CD4-positive, alpha-beta memory T cell (primary cell): ENCODE data around the gene KLHL34. TPM values are rescaled to one million over a fixed set of nuclear protein-coding genes. Genes with fewer than 3 reads are reported as not detected.

ENCODE experiments used
- CTCF ChIA-PET: fragments of 350-600 bp; sonication (Branson Sonifier 250); formaldehyde crosslinking; loops from one replicate; lab custom pipeline; 2021; ENCODE audit warnings: inconsistent platforms; ENCODE audit not compliant: partially characterized antibody; lab: Charles Lee
- POLR2A ChIA-PET: fragments of 350-600 bp; sonication (Branson Sonifier 250); formaldehyde crosslinking; loops from one replicate; lab custom pipeline; 2021; ENCODE audit not compliant: partially characterized antibody; lab: Charles Lee
- DNase-seq, 5 donors: peaks; one replicate each; pipeline versions ENCODE4 v3.0.0 to v3.0.0-alpha.2; 2020 to 2022; ENCODE audit warnings: mixed read lengths in 1 of 5
- H3K27ac ChIP-seq: one replicate; pipeline ENCODE4 v1.7.0; 2013; ENCODE audit warnings: low read depth, low read length
- H3K27me3 ChIP-seq: 2 replicates; pipeline ENCODE4 v1.7.0; 2013; ENCODE audit warnings: mild to moderate bottlenecking, low read length, moderate library complexity; ENCODE audit not compliant: insufficient read depth
- H3K36me3 ChIP-seq: 2 replicates; pipeline ENCODE4 v1.7.0; 2013; ENCODE audit warnings: mild to moderate bottlenecking, low read length, moderate library complexity; ENCODE audit not compliant: insufficient read depth
- H3K4me1 ChIP-seq: 2 replicates; pipeline ENCODE4 v1.7.0; 2013; ENCODE audit warnings: mild to moderate bottlenecking, low read length, moderate library complexity; ENCODE audit not compliant: insufficient read depth
- H3K4me3 ChIP-seq, 2 donors: one replicate each; pipeline ENCODE4 v1.7.0; 2013; ENCODE audit warnings: low read length in 2 of 2, mild to moderate bottlenecking in 1 of 2
- H3K9me3 ChIP-seq, 2 donors: one replicate each; pipeline ENCODE4 v1.7.0; 2013; ENCODE audit warnings: low read length in 2 of 2, control low read depth in 1 of 2; ENCODE audit not compliant: control insufficient read depth in 1 of 2
- H3K27ac Mint-ChIP-seq, 7 donors: one replicate each; pipeline ENCODE4 v1.8.0; 2020 to 2021; ENCODE audit warnings: mixed read lengths in 7 of 7, mild to moderate bottlenecking in 6 of 7, inconsistent platforms in 3 of 7, moderate library complexity in 3 of 7
- H3K27me3 Mint-ChIP-seq, 2 donors: one replicate each; pipeline ENCODE4 v1.8.0; 2020 to 2021; ENCODE audit warnings: mixed read lengths in 2 of 2
- H3K36me3 Mint-ChIP-seq, 2 donors: one replicate each; pipeline ENCODE4 v1.8.0; 2020 to 2021; ENCODE audit warnings: mixed read lengths in 2 of 2, inconsistent platforms in 1 of 2, mild to moderate bottlenecking in 1 of 2
- H3K4me1 Mint-ChIP-seq, 4 donors: one replicate each; pipeline ENCODE4 v1.8.0; 2020 to 2021; ENCODE audit warnings: mixed read lengths in 4 of 4, mild to moderate bottlenecking in 1 of 4
- H3K4me3 Mint-ChIP-seq, 8 donors: one replicate each; pipeline ENCODE4 v1.8.0; 2020 to 2021; ENCODE audit warnings: mixed read lengths in 8 of 8, mild to moderate bottlenecking in 7 of 8, moderate library complexity in 6 of 8, inconsistent platforms in 3 of 8
- H3K9me3 Mint-ChIP-seq, 8 donors: one replicate each; pipeline ENCODE4 v1.8.0; 2020 to 2021; ENCODE audit warnings: mixed read lengths in 8 of 8, mild to moderate bottlenecking in 5 of 8, inconsistent platforms in 3 of 8, moderate library complexity in 1 of 8
- intact Hi-C: fragments of 100-400 bp; cut with micrococcal nuclease; formaldehyde crosslinking; loops from one replicate; pipeline ENCODE4 v1.15.1; 2023
- polyA plus RNA-seq, 2 donors: library from polyadenylated mRNA; unstranded; fragments of 300-500 nt; fragmentation: Illumina TruSeq; gene quantifications; one replicate each; pipeline ENCODE4 v1.2.3, GENCODE V29; 2021
- total RNA-seq, 2 experiments: library from RNA; stranded (reverse); gene quantifications; one replicate each; pipeline ENCODE4 v1.2.3, GENCODE V29; 2021

Gene KLHL34
- total and polyA plus RNA-seq, 4 experiments from 2014 or later: 0.64 to 2.6 (median 2.1) TPM

DNA sequence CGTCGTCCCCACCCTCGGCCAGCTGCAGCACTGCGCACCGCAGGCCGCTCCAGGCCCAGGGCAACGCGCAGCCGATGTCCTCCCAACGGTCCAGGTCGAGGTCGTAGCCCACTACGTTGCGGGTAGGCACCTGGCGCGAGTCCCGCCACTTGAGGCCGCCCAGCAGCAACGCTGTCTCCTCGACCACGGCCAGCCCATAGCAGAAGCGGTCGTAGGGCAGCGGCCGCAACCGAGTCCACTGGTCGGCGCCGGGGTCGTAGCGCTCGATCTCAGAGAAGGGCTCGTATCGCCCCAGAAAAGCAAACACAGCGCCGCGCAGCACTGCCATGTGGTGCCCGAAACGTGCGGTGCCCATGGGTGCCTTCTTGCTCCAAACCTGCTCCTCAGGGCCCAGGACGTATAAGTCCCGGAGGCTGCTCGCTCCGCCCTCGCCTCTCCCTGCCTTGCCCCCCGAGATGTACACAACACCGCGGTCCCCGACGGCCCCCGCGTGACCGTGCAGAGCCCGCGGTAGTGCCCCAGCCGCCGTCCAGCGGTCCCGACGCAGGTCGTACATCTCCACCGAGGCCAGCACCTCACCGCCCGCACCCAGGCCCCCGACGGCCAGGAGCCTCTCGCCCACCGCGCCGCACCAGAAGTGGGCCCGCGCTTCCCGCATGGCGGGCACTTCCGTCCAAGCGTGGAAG lies 2.1 kb downstream of the KLHL34 start:
- Mint-ChIP-seq H3K4me3 (peak overlapping the region in 2 of 8 donors; percentile 0 to 45), H3K9me3 (no peaks in the 10 kb centered on the region), H3K27me3 (no peaks in the 10 kb centered on the region), H3K4me1 (peaks cover 0 to 2% (median 0%) of the 10 kb centered on the region in 4 donors), H3K36me3 (no peaks in the 10 kb centered on the region), H3K27ac (no peak overlapping the region)
- no peaks in the 10 kb centered on the region for H3K4me1 ChIP-seq
- no peak overlapping the region for H3K4me3 ChIP-seq
- intact Hi-C loops: loop anchor here (10.0 kb wide), 1 partner anchor 281 kb away; the partner anchor contains the start of gene CNKSR2
- POLR2A ChIA-PET: no interaction called here
- H3K27me3 ChIP-seq: no peaks in the 10 kb centered on the region
- no peaks in the 10 kb centered on the region for H3K36me3 ChIP-seq
- H3K27ac ChIP-seq: no peak overlapping the region
- CTCF ChIA-PET: no interaction called here
- no peak for DNase-seq
- H3K9me3 ChIP-seq: no peaks in the 10 kb centered on the region

DNA sequence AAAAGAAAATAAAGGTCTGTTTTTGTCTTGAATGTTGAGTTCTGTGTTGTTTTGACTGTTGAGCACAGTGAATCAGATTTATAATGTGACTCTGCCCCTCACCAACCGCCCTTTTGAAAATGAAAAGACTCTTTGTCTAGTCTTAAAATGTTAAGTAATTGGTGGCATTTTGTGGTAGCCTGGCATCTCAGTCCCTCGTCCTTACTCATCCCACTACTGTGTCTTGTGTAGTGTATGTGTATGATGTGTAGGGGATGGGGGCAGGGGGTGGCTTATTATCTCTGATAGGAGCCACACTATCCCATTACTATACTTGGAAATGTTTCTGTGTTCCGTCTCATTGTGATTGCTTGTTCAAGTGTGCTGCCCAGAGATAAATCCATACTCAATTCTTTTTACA lies 12.2 kb downstream of the KLHL34 start:
- Mint-ChIP-seq H3K4me3 (no peak overlapping the region), H3K27ac (no peak overlapping the region), H3K9me3 (peaks cover 0 to 2% (median 0%) of the 10 kb centered on the region in 8 donors), H3K4me1 (no peaks in the 10 kb centered on the region), H3K27me3 (no peaks in the 10 kb centered on the region), H3K36me3 (no peaks in the 10 kb centered on the region)
- H3K4me3 ChIP-seq: no peak overlapping the region
- H3K36me3 ChIP-seq: no peaks in the 10 kb centered on the region
- no peaks in the 10 kb centered on the region for H3K9me3 ChIP-seq
- DNase-seq: no peak
- intact Hi-C loops: no loop called here
- ChIA-PET CTCF (no interaction called here), POLR2A (no interaction called here)
- no peak overlapping the region for H3K27ac ChIP-seq
- H3K27me3 ChIP-seq: no peaks in the 10 kb centered on the region
- no peaks in the 10 kb centered on the region for H3K4me1 ChIP-seq

DNA sequence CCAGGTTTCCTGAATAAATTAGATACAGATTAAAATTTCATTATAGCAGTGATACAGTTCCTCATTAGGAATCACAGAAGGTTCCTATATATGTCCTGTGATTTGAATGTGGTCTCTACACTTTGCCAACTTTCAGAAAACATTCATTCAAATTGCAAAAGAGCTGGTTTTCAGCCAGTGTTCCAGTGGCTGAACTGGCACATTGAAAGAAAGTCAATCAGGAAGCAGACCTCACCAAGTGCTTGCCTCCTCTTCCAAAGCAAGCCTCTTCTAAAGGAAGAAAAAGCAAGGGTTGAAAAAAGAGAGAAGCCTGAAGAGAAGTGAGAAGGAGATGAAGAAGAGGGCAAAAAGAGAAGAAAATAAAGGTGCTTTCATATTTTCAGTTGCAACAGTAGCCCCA lies 12.7 kb downstream of the KLHL34 start:
- Mint-ChIP-seq H3K9me3 (peaks cover 0 to 3% (median 0%) of the 10 kb centered on the region in 8 donors), H3K27ac (no peak overlapping the region), H3K4me1 (no peaks in the 10 kb centered on the region), H3K4me3 (no peak overlapping the region), H3K36me3 (no peaks in the 10 kb centered on the region), H3K27me3 (no peaks in the 10 kb centered on the region)
- no peaks in the 10 kb centered on the region for H3K27me3 ChIP-seq
- no peak for DNase-seq
- no peaks in the 10 kb centered on the region for H3K36me3 ChIP-seq
- H3K9me3 ChIP-seq: no peaks in the 10 kb centered on the region
- no peaks in the 10 kb centered on the region for H3K4me1 ChIP-seq
- ChIA-PET CTCF (no interaction called here), POLR2A (no interaction called here)
- intact Hi-C loops: no loop called here
- H3K4me3 ChIP-seq: no peak overlapping the region
- H3K27ac ChIP-seq: no peak overlapping the region

DNA sequence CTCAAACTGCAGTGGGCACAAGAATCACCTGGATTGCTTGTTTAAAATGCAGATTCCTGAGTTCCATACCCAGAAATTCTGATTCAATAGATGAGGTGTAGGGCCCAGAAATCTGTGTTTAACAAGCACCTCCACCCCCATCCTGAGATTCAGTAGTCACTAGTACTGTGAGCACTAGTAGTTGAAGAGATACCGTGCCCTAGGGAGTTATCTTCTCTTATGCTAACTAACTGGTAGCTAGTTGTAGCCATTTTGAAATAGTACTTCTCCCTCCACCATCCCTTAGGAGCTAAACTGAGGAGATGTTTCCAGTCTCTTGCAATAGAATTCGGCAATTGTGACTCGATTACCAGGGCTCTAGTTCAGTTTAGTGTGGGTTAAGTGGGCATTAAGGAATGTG lies 18.4 kb downstream of the KLHL34 start:
- Mint-ChIP-seq H3K27ac (no peak overlapping the region), H3K4me3 (no peak overlapping the region), H3K4me1 (no peaks in the 10 kb centered on the region), H3K9me3 (peaks cover 0 to 3% (median 0%) of the 10 kb centered on the region in 8 donors), H3K27me3 (no peaks in the 10 kb centered on the region), H3K36me3 (no peaks in the 10 kb centered on the region)
- Histone ChIP-seq H3K27me3 (no peaks in the 10 kb centered on the region), H3K36me3 (no peaks in the 10 kb centered on the region), H3K4me1 (no peaks in the 10 kb centered on the region), H3K4me3 (no peak overlapping the region), H3K27ac (no peak overlapping the region), H3K9me3 (no peaks in the 10 kb centered on the region)
- POLR2A ChIA-PET: no interaction called here
- CTCF ChIA-PET: no interaction called here
- DNase-seq: no peak
- intact Hi-C loops: no loop called here

DNA sequence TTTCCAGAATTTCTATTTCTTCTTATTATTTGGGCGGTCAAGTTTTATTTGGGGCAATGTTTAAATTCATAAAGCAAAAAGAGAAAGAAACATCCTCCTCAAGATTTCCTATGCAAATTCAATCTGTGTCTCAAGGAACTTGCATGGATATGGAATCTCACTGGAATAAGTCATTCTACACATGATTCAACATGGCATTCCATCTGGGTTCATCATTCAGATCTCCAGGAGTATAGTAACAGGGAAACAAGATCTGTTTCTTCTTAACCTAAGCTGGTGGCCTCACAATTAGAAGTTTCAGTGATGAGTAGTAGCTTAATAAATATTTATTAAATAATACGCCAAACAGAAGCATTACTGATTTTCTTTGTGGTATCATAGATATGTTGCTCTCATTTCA lies 19.8 kb downstream of the KLHL34 start:
- Mint-ChIP-seq H3K4me1 (no peaks in the 10 kb centered on the region), H3K36me3 (no peaks in the 10 kb centered on the region), H3K27me3 (no peaks in the 10 kb centered on the region), H3K9me3 (peaks cover 0 to 3% (median 0%) of the 10 kb centered on the region in 8 donors), H3K4me3 (no peak overlapping the region), H3K27ac (no peak overlapping the region)
- CTCF ChIA-PET: no interaction called here
- intact Hi-C loops: no loop called here
- Histone ChIP-seq H3K4me3 (no peak overlapping the region), H3K36me3 (no peaks in the 10 kb centered on the region), H3K27me3 (no peaks in the 10 kb centered on the region), H3K4me1 (no peaks in the 10 kb centered on the region), H3K27ac (no peak overlapping the region), H3K9me3 (no peaks in the 10 kb centered on the region)
- no peak for DNase-seq
- POLR2A ChIA-PET: no interaction called here

DNA sequence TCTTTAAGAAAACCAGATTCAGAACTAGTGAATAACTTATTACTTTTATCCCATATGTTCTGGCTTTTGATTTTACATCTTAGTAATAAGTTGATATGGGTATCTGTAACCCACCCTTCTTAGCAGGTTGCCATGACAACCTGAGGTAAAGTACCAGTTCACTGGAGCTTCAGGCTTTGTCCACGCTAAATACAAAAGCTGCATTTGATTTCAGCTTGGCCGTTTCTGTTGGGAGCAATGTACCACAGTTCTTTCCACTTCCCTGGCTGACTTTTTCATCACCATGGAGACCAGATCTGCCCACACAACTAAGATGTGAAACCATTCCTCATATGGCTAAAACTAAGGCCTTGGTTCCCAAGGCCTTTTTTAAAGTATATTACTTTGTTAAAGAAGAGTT lies 26.1 kb downstream of the KLHL34 start:
- Mint-ChIP-seq H3K4me1 (no peaks in the 10 kb centered on the region), H3K27me3 (no peaks in the 10 kb centered on the region), H3K27ac (no peak overlapping the region), H3K36me3 (peaks cover 0 to 10% of the 10 kb centered on the region in 2 donors), H3K9me3 (peaks cover 0 to 8% (median 2%) of the 10 kb centered on the region in 8 donors), H3K4me3 (no peak overlapping the region)
- ChIA-PET POLR2A (no interaction called here), CTCF (no interaction called here)
- Histone ChIP-seq H3K4me3 (no peak overlapping the region), H3K9me3 (no peaks in the 10 kb centered on the region), H3K27me3 (no peaks in the 10 kb centered on the region), H3K4me1 (no peaks in the 10 kb centered on the region), H3K27ac (no peak overlapping the region), H3K36me3 (no peaks in the 10 kb centered on the region)
- no peak for DNase-seq
- intact Hi-C loops: no loop called here

DNA sequence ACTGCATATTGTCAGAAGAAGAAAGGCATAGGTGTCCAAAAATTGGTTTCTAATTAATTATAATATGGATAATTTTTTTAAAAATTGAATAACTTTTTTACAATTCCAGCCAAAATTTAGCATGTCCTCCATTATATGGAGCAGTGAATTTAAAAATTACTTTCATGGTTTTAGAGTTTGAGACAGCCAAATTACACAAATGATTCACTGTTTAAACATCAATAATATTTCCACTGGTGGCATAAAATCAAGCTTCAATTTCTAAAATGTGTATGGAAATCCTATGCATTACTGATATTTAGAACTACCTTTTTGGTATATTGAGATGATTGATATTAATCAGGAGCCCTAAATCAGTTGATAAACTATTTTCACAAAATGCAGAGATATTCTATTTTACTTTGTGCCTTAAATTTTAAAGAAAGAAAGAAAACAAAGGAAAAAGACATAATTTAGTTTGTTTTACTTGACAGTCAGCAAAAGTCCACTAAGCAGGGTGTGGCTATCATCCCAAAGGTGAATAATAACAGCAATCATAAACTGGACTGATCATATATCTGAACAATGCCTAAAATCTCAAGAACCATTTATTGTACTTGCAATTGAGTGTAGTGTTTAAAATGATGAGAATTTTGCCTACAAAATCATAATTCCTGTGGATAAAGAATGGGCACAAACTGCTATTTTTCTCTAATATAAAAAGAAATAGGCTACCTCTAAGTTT lies 34.2 kb downstream of the KLHL34 start:
- Histone ChIP-seq H3K4me1 (no peaks in the 10 kb centered on the region), H3K27me3 (no peaks in the 10 kb centered on the region), H3K27ac (no peak overlapping the region), H3K9me3 (no peaks in the 10 kb centered on the region), H3K4me3 (no peak overlapping the region), H3K36me3 (no peaks in the 10 kb centered on the region)
- Mint-ChIP-seq H3K4me3 (no peak overlapping the region), H3K9me3 (peaks cover 0 to 14% (median 1%) of the 10 kb centered on the region in 8 donors), H3K27me3 (no peaks in the 10 kb centered on the region), H3K36me3 (peaks cover 6 to 8% of the 10 kb centered on the region in 2 donors), H3K27ac (no peak overlapping the region), H3K4me1 (peaks cover 0 to 1% (median 0%) of the 10 kb centered on the region in 4 donors)
- intact Hi-C loops: no loop called here
- DNase-seq: no peak
- ChIA-PET CTCF (no interaction called here), POLR2A (no interaction called here)
